ENCODE measurements around the gene PUM2. TPM values are rescaled to one million over a fixed set of nuclear protein-coding genes. Genes with fewer than 3 reads are reported as not detected.
A peak's percentile ranks its signal among the peaks of the same experiment; 100 is the strongest.

Gene PUM2
- total and polyA plus RNA-seq, 5 donors from 2014 or later: 15.1 to 131 (median 19.5) TPM

DNA sequence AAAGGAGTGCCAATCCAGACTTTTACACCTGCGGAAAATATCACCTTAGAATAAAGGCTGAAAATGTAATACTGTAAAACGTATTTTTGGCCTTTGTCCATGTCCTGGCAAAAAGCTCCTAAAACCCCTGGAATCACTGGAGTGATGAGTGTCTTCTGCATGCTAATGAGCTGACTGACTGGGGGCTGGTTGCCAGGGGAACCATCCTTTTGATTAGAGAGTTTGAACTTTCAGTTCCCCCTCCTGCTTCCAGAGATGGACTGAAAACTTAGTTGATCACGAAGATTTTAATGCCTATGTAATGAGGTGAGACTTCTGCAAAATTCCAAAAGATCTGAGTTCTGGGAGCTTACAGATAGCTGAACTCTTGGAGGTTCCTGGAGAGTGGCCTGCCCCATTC, 20.5 kb downstream of the PUM2 start:
- H3K9me3 Mint-ChIP-seq: peaks cover 0 to 8% (median 2%) of the 10 kb centered on the region in 7 donors
- Histone ChIP-seq H3K9me3 (ENCODE audit: control insufficient read depth in 2 of 2, low read length in 2 of 2) (peaks cover 8 to 10% of the 10 kb centered on the region in 2 experiments), H3K36me3 (ENCODE audit: control insufficient read depth, insufficient read depth, low read length) (peaks cover 44% of the 10 kb centered on the region), H3K27ac (ENCODE audit: insufficient read depth, low read length, poor library complexity, severe bottlenecking) (no peak overlapping the region), H3K27me3 (ENCODE audit: control insufficient read depth, insufficient read depth, low read length) (no peaks in the 10 kb centered on the region), H3K4me1 (ENCODE audit: control insufficient read depth, insufficient read depth, low read length, poor library complexity, severe bottlenecking) (peaks cover 22% of the 10 kb centered on the region), H3K4me3 (ENCODE audit: low read depth, low read length) (no peak overlapping the region)
- peaks cover 42% of the 10 kb centered on the region for H3K36me3 Mint-ChIP-seq
- H3K27ac Mint-ChIP-seq: no peak overlapping the region
- H3K27me3 Mint-ChIP-seq: no peaks in the 10 kb centered on the region
- peaks cover 56 to 93% (median 67%) of the 10 kb centered on the region in 4 donors for H3K4me1 Mint-ChIP-seq
- DNase-seq (no peak), ATAC-seq (ENCODE audit: low read depth in 2 of 2) (no peak)
- no peak overlapping the region for H3K4me3 Mint-ChIP-seq

DNA sequence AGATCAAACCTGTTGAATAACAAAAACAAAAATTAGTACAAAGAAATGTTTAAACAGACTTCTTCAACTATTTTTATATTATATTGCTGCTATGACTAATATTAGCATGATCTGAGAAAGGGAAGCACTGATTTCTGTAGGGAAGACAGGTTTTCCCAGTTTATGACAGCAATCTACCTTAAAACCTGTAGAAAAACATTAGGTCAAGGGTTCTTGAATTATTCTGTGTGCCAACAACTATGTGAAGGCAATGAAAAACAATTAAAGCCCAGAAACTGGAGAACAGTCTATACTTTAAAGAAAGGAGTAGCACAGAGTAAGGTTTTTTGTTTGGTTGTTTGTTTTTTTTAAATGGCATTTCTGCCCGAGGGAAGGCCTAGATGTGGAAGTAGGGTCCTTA, 23.3 kb downstream of the PUM2 start:
- Mint-ChIP-seq H3K4me3 (peak overlapping the region in 2 of 4 donors; percentile 4 to 11), H3K4me1 (peaks cover 58 to 90% (median 64%) of the 10 kb centered on the region in 4 donors)

DNA sequence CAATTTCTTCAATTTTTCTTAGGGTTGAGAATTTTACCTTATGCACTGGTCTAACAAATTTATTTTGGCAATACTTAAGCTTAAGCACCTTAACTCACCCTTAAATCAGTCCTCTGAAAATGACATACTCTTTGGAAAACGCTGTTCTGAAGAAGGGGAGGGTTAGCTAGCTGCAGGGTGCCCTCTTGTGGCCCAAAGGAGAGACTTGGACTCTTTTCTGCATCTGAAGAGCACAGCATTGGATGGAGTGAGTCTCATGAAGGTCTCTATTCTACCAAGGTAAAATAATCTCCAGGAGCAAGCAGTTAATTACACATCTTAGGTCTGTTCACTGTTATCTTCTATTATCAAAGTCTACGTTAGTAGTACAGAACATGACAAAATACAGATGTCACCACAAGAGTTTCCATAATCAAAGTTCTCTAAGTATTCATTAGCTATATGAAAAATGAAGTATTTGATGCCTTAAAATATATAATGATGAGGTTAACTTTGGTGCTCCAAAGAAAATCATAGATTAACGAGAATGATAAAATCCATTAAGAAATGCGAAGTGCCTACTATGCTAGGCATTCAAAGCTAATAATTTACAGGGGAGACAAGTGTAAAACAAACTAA, 24.4 kb downstream of the PUM2 start:
- Mint-ChIP-seq H3K36me3 (peaks cover 44% of the 10 kb centered on the region), H3K27ac (peak overlapping the region in 1 of 3 donors; percentile 2), H3K4me3 (peak overlapping the region in 3 of 4 donors; percentile 5 to 24 (median 23)), H3K9me3 (peaks cover 0 to 6% (median 0%) of the 10 kb centered on the region in 7 donors), H3K4me1 (peaks cover 60 to 89% (median 62%) of the 10 kb centered on the region in 4 donors), H3K27me3 (no peaks in the 10 kb centered on the region)
- DNase-seq (peak; percentile 16 to 68 (median 49)), ATAC-seq (ENCODE audit: low read depth in 2 of 2) (peak; percentile 80 to 86)
- peaks cover 7 to 8% of the 10 kb centered on the region in 2 experiments for H3K9me3 ChIP-seq (ENCODE audit: control insufficient read depth in 2 of 2, low read length in 2 of 2)
- peak overlapping the region; percentile 42 for H3K27ac ChIP-seq (ENCODE audit: insufficient read depth, low read length, poor library complexity, severe bottlenecking)
- peaks cover 7% of the 10 kb centered on the region for H3K4me1 ChIP-seq (ENCODE audit: control insufficient read depth, insufficient read depth, low read length, poor library complexity, severe bottlenecking)
- H3K27me3 ChIP-seq (ENCODE audit: control insufficient read depth, insufficient read depth, low read length): no peaks in the 10 kb centered on the region
- peaks cover 63% of the 10 kb centered on the region for H3K36me3 ChIP-seq (ENCODE audit: control insufficient read depth, insufficient read depth, low read length)
- H3K4me3 ChIP-seq (ENCODE audit: low read depth, low read length): no peak overlapping the region

More for the DNA sequence above, 23.3 kb downstream of the PUM2 start:
- Mint-ChIP-seq H3K27me3 (no peaks in the 10 kb centered on the region), H3K36me3 (peaks cover 50% of the 10 kb centered on the region), H3K9me3 (peaks cover 0 to 8% (median 2%) of the 10 kb centered on the region in 7 donors), H3K27ac (peak overlapping the region in 2 of 3 donors; percentile 18 to 81)
- DNase-seq: no peak
- ATAC-seq (ENCODE audit: low read depth in 2 of 2): no peak
- Histone ChIP-seq H3K4me1 (ENCODE audit: control insufficient read depth, insufficient read depth, low read length, poor library complexity, severe bottlenecking) (peaks cover 6% of the 10 kb centered on the region), H3K27ac (ENCODE audit: insufficient read depth, low read length, poor library complexity, severe bottlenecking) (peak overlapping the region; percentile 42), H3K4me3 (ENCODE audit: low read depth, low read length) (no peak overlapping the region), H3K9me3 (ENCODE audit: control insufficient read depth in 2 of 2, low read length in 2 of 2) (peaks cover 8 to 10% of the 10 kb centered on the region in 2 experiments), H3K36me3 (ENCODE audit: control insufficient read depth, insufficient read depth, low read length) (peaks cover 61% of the 10 kb centered on the region), H3K27me3 (ENCODE audit: control insufficient read depth, insufficient read depth, low read length) (no peaks in the 10 kb centered on the region)

DNA sequence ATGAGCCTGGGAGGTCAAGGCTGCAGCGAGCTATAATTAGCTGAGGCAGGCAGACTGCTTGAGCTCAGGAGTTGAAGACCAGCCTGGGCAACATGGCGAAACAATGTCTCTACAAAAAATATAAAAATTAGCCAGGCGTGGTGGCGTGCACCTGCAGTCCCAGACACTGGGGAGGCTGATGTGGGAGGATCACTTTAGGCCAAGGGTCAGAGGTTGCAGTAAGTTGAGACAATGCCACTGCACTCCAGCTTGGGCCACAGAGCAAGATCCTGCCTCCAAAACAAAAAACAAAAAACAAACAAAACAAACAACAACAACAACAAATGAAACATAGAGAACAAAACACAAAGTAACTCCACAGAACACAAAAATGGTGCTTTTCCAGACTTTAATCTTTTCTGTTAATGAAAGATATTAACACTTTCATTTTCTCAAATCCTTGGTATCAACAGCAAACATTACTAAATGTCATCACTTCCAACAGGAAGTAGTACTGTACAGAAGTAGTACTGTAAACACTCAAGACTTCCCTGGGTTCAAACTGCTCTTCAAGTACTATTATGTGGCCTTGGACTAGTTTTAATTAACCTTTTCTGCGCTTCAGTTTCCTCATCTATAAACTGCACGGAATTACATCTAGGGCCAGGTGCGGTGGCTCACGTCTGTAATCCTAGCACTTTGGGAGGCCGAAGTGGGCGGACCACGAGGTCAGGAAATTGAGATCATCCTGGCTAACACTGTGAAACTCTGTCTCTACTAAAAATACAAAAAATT, 27.9 kb downstream of the PUM2 start:
- H3K27ac Mint-ChIP-seq: peak overlapping the region in 2 of 3 donors; percentile 53 to 76
- DNase-seq: peak in 1 of 3 donors; percentile 10
- peak overlapping the region; percentile 7 for H3K27ac ChIP-seq (ENCODE audit: insufficient read depth, low read length, poor library complexity, severe bottlenecking)

DNA sequence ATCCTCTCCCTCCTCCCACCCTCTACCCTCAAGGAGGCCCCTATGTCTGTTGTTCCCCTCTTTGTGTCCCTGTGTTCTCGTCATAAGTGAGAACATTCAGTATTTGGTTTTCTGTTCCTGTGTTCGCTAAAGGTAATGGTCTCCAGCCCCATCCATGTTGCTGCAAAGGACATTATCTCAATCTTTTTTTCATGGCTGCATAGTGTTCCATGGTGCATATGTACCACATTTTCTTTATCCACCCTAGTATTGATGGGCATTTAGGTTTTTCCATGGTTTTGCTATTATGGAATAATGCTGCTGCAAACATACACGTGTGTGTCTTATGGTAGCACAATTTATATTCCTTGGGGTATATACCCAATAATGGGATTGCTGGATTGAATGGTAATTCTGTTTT, 33.0 kb downstream of the PUM2 start:
- H3K36me3 Mint-ChIP-seq: peaks cover 46% of the 10 kb centered on the region
- Histone ChIP-seq H3K4me3 (ENCODE audit: low read depth, low read length) (peak overlapping the region; percentile 41), H3K36me3 (ENCODE audit: control insufficient read depth, insufficient read depth, low read length) (peaks cover 78% of the 10 kb centered on the region), H3K9me3 (ENCODE audit: control insufficient read depth in 2 of 2, low read length in 2 of 2) (no peaks in the 10 kb centered on the region), H3K27ac (ENCODE audit: insufficient read depth, low read length, poor library complexity, severe bottlenecking) (no peak overlapping the region), H3K4me1 (ENCODE audit: control insufficient read depth, insufficient read depth, low read length, poor library complexity, severe bottlenecking) (peaks cover 20% of the 10 kb centered on the region), H3K27me3 (ENCODE audit: control insufficient read depth, insufficient read depth, low read length) (no peaks in the 10 kb centered on the region)
- peak overlapping the region in 1 of 3 donors; percentile 51 for H3K27ac Mint-ChIP-seq
- H3K4me3 Mint-ChIP-seq: peak overlapping the region in 3 of 4 donors; percentile 6 to 54 (median 33)
- ATAC-seq (ENCODE audit: low read depth in 2 of 2) (no peak), DNase-seq (no peak)
- no peaks in the 10 kb centered on the region for H3K9me3 Mint-ChIP-seq
- peaks cover 36 to 69% (median 56%) of the 10 kb centered on the region in 4 donors for H3K4me1 Mint-ChIP-seq
- H3K27me3 Mint-ChIP-seq: no peaks in the 10 kb centered on the region

More for the DNA sequence above, 27.9 kb downstream of the PUM2 start:
- Histone ChIP-seq H3K27me3 (ENCODE audit: control insufficient read depth, insufficient read depth, low read length) (no peaks in the 10 kb centered on the region), H3K9me3 (ENCODE audit: control insufficient read depth in 2 of 2, low read length in 2 of 2) (no peaks in the 10 kb centered on the region), H3K36me3 (ENCODE audit: control insufficient read depth, insufficient read depth, low read length) (peaks cover 74% of the 10 kb centered on the region), H3K4me1 (ENCODE audit: control insufficient read depth, insufficient read depth, low read length, poor library complexity, severe bottlenecking) (peaks cover 11% of the 10 kb centered on the region), H3K4me3 (ENCODE audit: low read depth, low read length) (no peak overlapping the region)
- H3K4me3 Mint-ChIP-seq: no peak overlapping the region
- H3K9me3 Mint-ChIP-seq: no peaks in the 10 kb centered on the region
- H3K4me1 Mint-ChIP-seq: peaks cover 51 to 81% (median 65%) of the 10 kb centered on the region in 4 donors
- peaks cover 36% of the 10 kb centered on the region for H3K36me3 Mint-ChIP-seq
- no peak for ATAC-seq (ENCODE audit: low read depth in 2 of 2)
- H3K27me3 Mint-ChIP-seq: no peaks in the 10 kb centered on the region

DNA sequence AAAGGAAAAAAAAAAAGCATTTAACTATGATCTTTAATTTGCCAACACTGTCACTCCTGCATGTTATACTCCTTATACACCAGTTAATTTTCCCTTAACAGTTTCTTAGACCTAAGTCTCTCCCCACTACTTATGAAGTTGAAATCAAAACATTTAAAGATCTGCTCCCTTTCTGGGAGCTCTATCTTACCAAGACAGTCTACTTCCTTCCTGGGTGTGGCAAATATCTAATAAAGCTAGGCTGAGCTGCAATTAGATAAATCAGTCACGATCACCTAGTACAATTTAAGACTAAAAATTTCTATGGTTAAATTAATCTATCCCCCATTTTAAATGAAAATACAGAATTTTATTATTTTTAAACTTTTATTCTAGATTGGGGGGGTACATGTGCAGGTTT, 33.4 kb downstream of the PUM2 start:
- Histone ChIP-seq H3K36me3 (ENCODE audit: control insufficient read depth, insufficient read depth, low read length) (peaks cover 74% of the 10 kb centered on the region), H3K4me3 (ENCODE audit: low read depth, low read length) (peak overlapping the region; percentile 41), H3K27ac (ENCODE audit: insufficient read depth, low read length, poor library complexity, severe bottlenecking) (no peak overlapping the region), H3K9me3 (ENCODE audit: control insufficient read depth in 2 of 2, low read length in 2 of 2) (no peaks in the 10 kb centered on the region), H3K4me1 (ENCODE audit: control insufficient read depth, insufficient read depth, low read length, poor library complexity, severe bottlenecking) (peaks cover 20% of the 10 kb centered on the region), H3K27me3 (ENCODE audit: control insufficient read depth, insufficient read depth, low read length) (no peaks in the 10 kb centered on the region)
- Mint-ChIP-seq H3K27ac (peak overlapping the region in 2 of 3 donors; percentile 3 to 89), H3K9me3 (no peaks in the 10 kb centered on the region), H3K4me3 (peak overlapping the region in 3 of 4 donors; percentile 9 to 36 (median 16)), H3K4me1 (peaks cover 35 to 70% (median 57%) of the 10 kb centered on the region in 4 donors), H3K36me3 (peaks cover 45% of the 10 kb centered on the region), H3K27me3 (no peaks in the 10 kb centered on the region)
- DNase-seq (peak in 1 of 3 donors; percentile 45), ATAC-seq (ENCODE audit: low read depth in 2 of 2) (peak; percentile 58 to 65)

DNA sequence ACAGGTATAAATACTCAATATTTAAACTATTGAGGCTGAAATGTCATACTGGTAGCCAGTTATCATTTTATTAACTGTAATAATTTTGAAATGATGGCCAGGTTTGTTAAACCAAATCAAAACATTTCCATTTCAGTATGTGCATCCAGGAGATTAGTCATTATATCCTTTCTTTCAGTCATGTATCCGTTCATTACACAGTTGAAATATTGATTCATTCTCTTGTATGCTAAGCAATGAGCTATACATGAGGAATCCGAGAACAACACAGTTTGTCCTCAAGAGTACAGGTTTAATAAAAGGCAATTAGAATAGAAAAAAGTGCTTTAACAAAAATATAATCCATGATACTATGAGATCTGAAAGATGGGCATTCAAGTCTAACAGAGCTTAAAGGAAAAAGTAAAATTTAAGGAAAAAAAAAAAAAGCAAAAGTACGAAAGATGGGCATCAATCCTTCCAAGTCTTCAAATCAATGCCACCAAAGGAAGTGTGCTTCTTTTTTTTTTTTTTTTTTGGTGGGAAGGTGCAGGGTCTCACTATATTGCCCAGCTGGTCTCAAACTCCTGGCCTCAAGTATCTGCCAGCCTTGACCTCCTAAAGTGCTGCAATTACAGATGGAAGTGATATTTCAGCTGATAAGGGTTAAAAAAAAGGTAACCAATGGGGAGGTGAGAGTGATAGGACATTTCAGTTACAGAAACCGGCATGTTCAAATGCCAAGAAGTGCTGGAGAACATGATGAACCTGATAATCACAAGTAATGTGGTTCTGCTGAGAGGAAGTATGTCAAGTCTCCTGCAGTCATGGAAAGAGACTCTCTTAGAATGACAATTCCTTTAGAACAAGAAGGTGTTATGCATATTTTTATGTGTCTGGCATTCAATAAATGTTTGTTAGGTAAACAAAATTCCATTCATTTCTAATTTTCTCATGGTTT, 35.8 kb downstream of the PUM2 start:
- Mint-ChIP-seq H3K9me3 (no peaks in the 10 kb centered on the region), H3K4me1 (peaks cover 23 to 58% (median 46%) of the 10 kb centered on the region in 4 donors), H3K27me3 (no peaks in the 10 kb centered on the region), H3K27ac (no peak overlapping the region), H3K36me3 (peaks cover 44% of the 10 kb centered on the region), H3K4me3 (no peak overlapping the region)
- Histone ChIP-seq H3K36me3 (ENCODE audit: control insufficient read depth, insufficient read depth, low read length) (peaks cover 82% of the 10 kb centered on the region), H3K4me3 (ENCODE audit: low read depth, low read length) (no peak overlapping the region), H3K9me3 (ENCODE audit: control insufficient read depth in 2 of 2, low read length in 2 of 2) (no peaks in the 10 kb centered on the region), H3K4me1 (ENCODE audit: control insufficient read depth, insufficient read depth, low read length, poor library complexity, severe bottlenecking) (peaks cover 17% of the 10 kb centered on the region), H3K27me3 (ENCODE audit: control insufficient read depth, insufficient read depth, low read length) (no peaks in the 10 kb centered on the region), H3K27ac (ENCODE audit: insufficient read depth, low read length, poor library complexity, severe bottlenecking) (no peak overlapping the region)
- no peak for DNase-seq
- no peak for ATAC-seq (ENCODE audit: low read depth in 2 of 2)

Measured in CD4-positive, CD25-positive, alpha-beta regulatory T cell (primary cell).